HepG2 (cell line): Measurements from ENCODE around the gene TBC1D16. TPM values are rescaled to one million over a fixed set of nuclear protein-coding genes. Genes with fewer than 3 reads are reported as not detected.

Experiments
- CCDC6 ChIP-seq: sonication (generic); formaldehyde crosslinking; IDR thresholded peaks from 2 replicates; pipeline ENCODE4 v1.8.1; 2022; ENCODE audit warnings: mild to moderate bottlenecking, missing genetic modification reagents, moderate library complexity
- ETV6 ChIP-seq: sonication (generic); formaldehyde crosslinking; conservative IDR thresholded peaks from 2 replicates; pipeline ENCODE4 v1.4.0; 2020; ENCODE audit warnings: missing genetic modification reagents
- HMGXB4 ChIP-seq, 2 experiments: sonication (generic) in 1 of 2; formaldehyde crosslinking in 1 of 2; IDR thresholded peaks; 2 replicates each; pipeline versions ENCODE4 v1.4.0 to v1.6.1; 2018 to 2020; ENCODE audit warnings: missing genetic modification reagents in 2 of 2, borderline replicate concordance in 1 of 2, low read depth in 1 of 2, mild to moderate bottlenecking in 1 of 2, missing biosample characterization in 1 of 2
- ISX ChIP-seq: sonication (generic); formaldehyde crosslinking; conservative IDR thresholded peaks from 2 replicates; pipeline ENCODE4 v1.5.0; 2020; ENCODE audit warnings: missing genetic modification reagents
- MED1 ChIP-seq: sonication (generic); formaldehyde crosslinking; IDR thresholded peaks from 2 replicates; pipeline ENCODE4 v1.4.0; 2020; ENCODE audit warnings: missing genetic modification reagents
- NFIB ChIP-seq: sonication (generic); formaldehyde crosslinking; IDR thresholded peaks from 2 replicates; pipeline ENCODE4 v1.9.0; 2021; ENCODE audit warnings: missing genetic modification reagents, mild to moderate bottlenecking, borderline replicate concordance
- PRPF4 ChIP-seq: fragments of 200-400 bp; formaldehyde crosslinking; IDR thresholded peaks from 2 replicates; pipeline ENCODE4 v1.6.1; 2016; ENCODE audit warnings: low read length, low read depth; ENCODE audit not compliant: poor library complexity, severe bottlenecking
- SMARCE1 ChIP-seq: fragments of 450-650 bp; IDR thresholded peaks from 2 replicates; pipeline ENCODE4 v1.6.1; 2017; ENCODE audit warnings: borderline replicate concordance
- ZBTB21 ChIP-seq: sonication (generic); formaldehyde crosslinking; IDR thresholded peaks from 2 replicates; pipeline ENCODE4 v1.4.0; 2020; ENCODE audit warnings: missing genetic modification reagents
- ZBTB7A ChIP-seq: sonication (generic); formaldehyde crosslinking; IDR thresholded peaks from 2 replicates; pipeline ENCODE4 v1.8.0; 2022; ENCODE audit warnings: mild to moderate bottlenecking, missing genetic modification reagents
- ZFX ChIP-seq: sonication (generic); formaldehyde crosslinking; IDR thresholded peaks from 2 replicates; pipeline ENCODE4 v1.4.0; 2020; ENCODE audit warnings: mild to moderate bottlenecking, low read depth, missing genetic modification reagents, moderate library complexity
- ZFY ChIP-seq: sonication (generic); formaldehyde crosslinking; IDR thresholded peaks from 2 replicates; pipeline ENCODE4 v1.4.0; 2020; ENCODE audit warnings: missing genetic modification reagents
- ZKSCAN8 ChIP-seq: IDR thresholded peaks from 2 replicates; pipeline ENCODE4 v1.6.1; 2016; ENCODE audit warnings: borderline replicate concordance, missing genetic modification reagents, missing compliant biosample characterization
- ZNF142 ChIP-seq: sonication (generic); formaldehyde crosslinking; IDR thresholded peaks from 2 replicates; pipeline ENCODE4 v1.4.0; 2020; ENCODE audit warnings: missing genetic modification reagents
- ZNF263 ChIP-seq: sonication (generic); formaldehyde crosslinking; IDR thresholded peaks from 2 replicates; pipeline ENCODE4 v1.4.0; 2020; ENCODE audit warnings: missing genetic modification reagents
- ZNF678 ChIP-seq: sonication (generic); formaldehyde crosslinking; IDR thresholded peaks from 2 replicates; pipeline ENCODE4 v1.4.0; 2020; ENCODE audit warnings: mild to moderate bottlenecking, missing genetic modification reagents
- ZNF792 ChIP-seq: IDR thresholded peaks from 2 replicates; pipeline ENCODE4 v1.6.1; 2016
- ZSCAN20 ChIP-seq: sonication (generic); formaldehyde crosslinking; IDR thresholded peaks from 2 replicates; pipeline ENCODE4 v1.4.0; 2020; ENCODE audit warnings: missing genetic modification reagents, mild to moderate bottlenecking, borderline replicate concordance
- ZSCAN5A ChIP-seq: sonication (generic); formaldehyde crosslinking; IDR thresholded peaks from 2 replicates; pipeline ENCODE4 v1.8.0; 2022; ENCODE audit warnings: mild to moderate bottlenecking, missing genetic modification reagents, borderline replicate concordance
- polyA plus RNA-seq, 8 experiments: library from polyadenylated mRNA; depleted of rRNA in 3 of 8; stranded (reverse) in 7 of 8; unstranded in 1 of 8; fragments of >200 nt; fragmentation: Illumina TruSeq in 4 of 8; extraction: Trizol in 4 of 8; gene quantifications; 2 replicates each; pipeline versions ENCODE4 v1.2.1 to v1.2.3, GENCODE V29; 2011 to 2016; ENCODE audit warnings: low read depth in 4 of 8, missing spikeins in 1 of 8, mixed read lengths in 1 of 8; ENCODE audit not compliant: insufficient read depth in 1 of 8
- total RNA-seq, 5 experiments: library from RNA; depleted of rRNA; stranded (reverse); fragments of >200 nt; fragmentation: Illumina TruSeq; extraction: Trizol; gene quantifications; 2 replicates each; pipeline ENCODE4 v1.2.3, GENCODE V29; 2016; ENCODE audit warnings: low read depth in 1 of 5

TBC1D16 gene
- total and polyA plus RNA-seq, 2 of the 13 experiments (the other 11 are each of a cell fraction or from before 2014, with no cell fraction given), result 14.9 to 24.9 TPM

GRCh38 chr17:80002690-80003490 lies 32.8 kb downstream of the TBC1D16 start (continued):
- TF ChIP-seq ZNF142 (CRISPR knock-in tag), result no peak
- no peak for TF ChIP-seq CCDC6 (CRISPR knock-in tag)
- peak; percentile 65 for TF ChIP-seq ZNF263 (CRISPR knock-in tag)
- TF ChIP-seq PRPF4, result no peak
- TF ChIP-seq MED1 (CRISPR knock-in tag), result no peak
- TF ChIP-seq ZFY (CRISPR knock-in tag), result no peak
- TF ChIP-seq ZBTB21 (CRISPR knock-in tag), result no peak
- no peak for TF ChIP-seq ISX (CRISPR knock-in tag)
- no peak for TF ChIP-seq ZNF678
- no peak for TF ChIP-seq ZFX (CRISPR knock-in tag)
- no peak for TF ChIP-seq ZNF792 (CRISPR knock-in tag)
- TF ChIP-seq HMGXB4 (CRISPR knock-in tag; IDR thresholded peaks at IDR 0.05; ENCODE audit: borderline replicate concordance in 1 of 2, low read depth in 1 of 2), result no peak
- TF ChIP-seq ZBTB7A (CRISPR knock-in tag), result 0 out of 2 replicates have a peak, but pooled peaks have one; percentile 34
- TF ChIP-seq ZKSCAN8 (CRISPR knock-in tag), result no peak
- TF ChIP-seq SMARCE1, result no peak
- TF ChIP-seq ZSCAN5A (CRISPR knock-in tag), result no peak
- TF ChIP-seq ETV6 (CRISPR knock-in tag), result no peak
- no peak for TF ChIP-seq NFIB
- TF ChIP-seq ZSCAN20 (CRISPR knock-in tag), result no peak
